ENCODE data around the gene ZNF577.

ZNF577 gene

GRCh38 chr19:51904331-51905165, 16.8 kb upstream of the ZNF577 start, which contains the start of gene ZNF649:
Gene ZNF649, minus strand, starts transcription at chr19:51905017. Its CDS starts 4,910 bp downstream, at chr19:51900107.
- H3K27ac Mint-ChIP-seq = peak within 1 kb of the TSS; percentile 97
- H3K36me3 Mint-ChIP-seq = peaks cover 67% of the 10 kb centered on the region
- CTCF ChIA-PET = no interaction called here
- peaks cover 71% of the 10 kb centered on the region for H3K9me3 Mint-ChIP-seq
- peaks cover 26% of the 10 kb centered on the region for H3K4me1 Mint-ChIP-seq
- H3K4me3 Mint-ChIP-seq = peak within 1 kb of the TSS; percentile 99
- peak; percentile 85 for DNase-seq
- H3K27me3 Mint-ChIP-seq = peaks cover 10% of the 10 kb centered on the region

- CTCF ChIA-PET = no interaction called here
- H3K27me3 Mint-ChIP-seq = peaks cover 10% of the 10 kb centered on the region
- H3K36me3 Mint-ChIP-seq = peaks cover 78% of the 10 kb centered on the region
- H3K27ac Mint-ChIP-seq = no peak overlapping the region
- H3K4me1 Mint-ChIP-seq = peaks cover 26% of the 10 kb centered on the region
- H3K4me3 Mint-ChIP-seq = peak overlapping the region; percentile 99
- no peak for DNase-seq
- peaks cover 64% of the 10 kb centered on the region for H3K9me3 Mint-ChIP-seq
Measured at GRCh38 chr19:51903192-51903591, 15.4 kb upstream of the ZNF577 start.

- Mint-ChIP-seq H3K4me1 (peaks cover 23% of the 10 kb centered on the region), H3K27me3 (peaks cover 7% of the 10 kb centered on the region), H3K9me3 (peaks cover 66% of the 10 kb centered on the region), H3K27ac (no peak overlapping the region), H3K36me3 (peaks cover 86% of the 10 kb centered on the region), H3K4me3 (no peak overlapping the region)
- CTCF ChIA-PET = interaction anchor here (0.7 to 1.3 kb wide), 2 partner anchors 21 to 24 kb away, joined by 3 read pairs; no protein-coding TSS in a partner anchor
- no peak for DNase-seq
Measured at GRCh38 chr19:51901860-51902259, 14.1 kb upstream of the ZNF577 start.

GRCh38 chr19:51891193-51891747, 3.5 kb upstream of the ZNF577 start:
- no peak for DNase-seq
- CTCF ChIA-PET = no interaction called here
- peaks cover 80% of the 10 kb centered on the region for H3K9me3 Mint-ChIP-seq

GRCh38 chr19:51889934-51890333, 2.2 kb upstream of the ZNF577 start:
- CTCF ChIA-PET = no interaction called here
- no peak overlapping the region for H3K4me3 Mint-ChIP-seq
- H3K27ac Mint-ChIP-seq = no peak overlapping the region
- no peak for DNase-seq
- H3K9me3 Mint-ChIP-seq = peaks cover 81% of the 10 kb centered on the region
- peaks cover 87% of the 10 kb centered on the region for H3K36me3 Mint-ChIP-seq
- no peaks in the 10 kb centered on the region for H3K27me3 Mint-ChIP-seq
- peaks cover 7% of the 10 kb centered on the region for H3K4me1 Mint-ChIP-seq

More at GRCh38 chr19:51891193-51891747, 3.5 kb upstream of the ZNF577 start:
- H3K27ac Mint-ChIP-seq = no peak overlapping the region
- H3K27me3 Mint-ChIP-seq = no peaks in the 10 kb centered on the region
- peaks cover 90% of the 10 kb centered on the region for H3K36me3 Mint-ChIP-seq
- no peak overlapping the region for H3K4me3 Mint-ChIP-seq
- H3K4me1 Mint-ChIP-seq = peaks cover 7% of the 10 kb centered on the region

GRCh38 chr19:51884713-51885112, 3.0 kb downstream of the ZNF577 start:
- peaks cover 63% of the 10 kb centered on the region for H3K36me3 Mint-ChIP-seq
- H3K27me3 Mint-ChIP-seq = no peaks in the 10 kb centered on the region
- no peak overlapping the region for H3K4me3 Mint-ChIP-seq
- peaks cover 74% of the 10 kb centered on the region for H3K9me3 Mint-ChIP-seq
- peaks cover 7% of the 10 kb centered on the region for H3K4me1 Mint-ChIP-seq
- no peak for DNase-seq
- CTCF ChIA-PET = no interaction called here
- H3K27ac Mint-ChIP-seq = no peak overlapping the region

- CTCF ChIA-PET = no interaction called here
- H3K4me1 Mint-ChIP-seq = peaks cover 1% of the 10 kb centered on the region
- no peak overlapping the region for H3K27ac Mint-ChIP-seq
- DNase-seq = no peak
- no peaks in the 10 kb centered on the region for H3K27me3 Mint-ChIP-seq
- peaks cover 65% of the 10 kb centered on the region for H3K9me3 Mint-ChIP-seq
- peaks cover 53% of the 10 kb centered on the region for H3K36me3 Mint-ChIP-seq
- no peak overlapping the region for H3K4me3 Mint-ChIP-seq
Measured at GRCh38 chr19:51882518-51882917, 5.2 kb downstream of the ZNF577 start.

GRCh38 chr19:51873097-51873496, 14.7 kb downstream of the ZNF577 start:
- H3K27me3 Mint-ChIP-seq = no peaks in the 10 kb centered on the region
- H3K4me1 Mint-ChIP-seq = no peaks in the 10 kb centered on the region
- CTCF ChIA-PET = no interaction called here
- no peak overlapping the region for H3K27ac Mint-ChIP-seq
- no peak overlapping the region for H3K4me3 Mint-ChIP-seq
- peaks cover 87% of the 10 kb centered on the region for H3K9me3 Mint-ChIP-seq
- no peak for DNase-seq
- H3K36me3 Mint-ChIP-seq = peaks cover 64% of the 10 kb centered on the region

GRCh38 chr19:51861870-51862622, 25.7 kb downstream of the ZNF577 start:
- no peak for DNase-seq
- peaks cover 65% of the 10 kb centered on the region for H3K9me3 Mint-ChIP-seq
- peaks cover 15% of the 10 kb centered on the region for H3K36me3 Mint-ChIP-seq
- no peaks in the 10 kb centered on the region for H3K27me3 Mint-ChIP-seq
- H3K4me3 Mint-ChIP-seq = no peak overlapping the region
- no peaks in the 10 kb centered on the region for H3K4me1 Mint-ChIP-seq
- CTCF ChIA-PET = no interaction called here
- H3K27ac Mint-ChIP-seq = no peak overlapping the region

- H3K27ac Mint-ChIP-seq = no peak overlapping the region
- no peak overlapping the region for H3K4me3 Mint-ChIP-seq
- DNase-seq = no peak
- no peaks in the 10 kb centered on the region for H3K4me1 Mint-ChIP-seq
- no peaks in the 10 kb centered on the region for H3K36me3 Mint-ChIP-seq
- H3K9me3 Mint-ChIP-seq = peaks cover 36% of the 10 kb centered on the region
- CTCF ChIA-PET = no interaction called here
- H3K27me3 Mint-ChIP-seq = no peaks in the 10 kb centered on the region
Measured at GRCh38 chr19:51837145-51837544, 50.6 kb downstream of the ZNF577 start.

GRCh38 chr19:51830274-51830673, 57.5 kb downstream of the ZNF577 start:
- Mint-ChIP-seq H3K9me3 (peaks cover 44% of the 10 kb centered on the region), H3K36me3 (no peaks in the 10 kb centered on the region)

GRCh38 chr19:51824281-51825005, 63.3 kb downstream of the ZNF577 start:
- Mint-ChIP-seq H3K27ac (no peak overlapping the region), H3K4me3 (no peak overlapping the region), H3K9me3 (peaks cover 61% of the 10 kb centered on the region), H3K4me1 (no peaks in the 10 kb centered on the region), H3K27me3 (no peaks in the 10 kb centered on the region), H3K36me3 (no peaks in the 10 kb centered on the region)
- CTCF ChIA-PET = no interaction called here
- DNase-seq = no peak

More at GRCh38 chr19:51830274-51830673, 57.5 kb downstream of the ZNF577 start:
- CTCF ChIA-PET = no interaction called here
- H3K4me3 Mint-ChIP-seq = no peak overlapping the region
- no peak for DNase-seq
- H3K4me1 Mint-ChIP-seq = no peaks in the 10 kb centered on the region
- no peak overlapping the region for H3K27ac Mint-ChIP-seq
- no peaks in the 10 kb centered on the region for H3K27me3 Mint-ChIP-seq

GRCh38 chr19:51822946-51823345, 64.8 kb downstream of the ZNF577 start:
- no peak overlapping the region for H3K27ac Mint-ChIP-seq
- H3K9me3 Mint-ChIP-seq = peaks cover 61% of the 10 kb centered on the region
- H3K4me3 Mint-ChIP-seq = no peak overlapping the region
- no peaks in the 10 kb centered on the region for H3K27me3 Mint-ChIP-seq
- DNase-seq = no peak
- no peaks in the 10 kb centered on the region for H3K36me3 Mint-ChIP-seq
- no peaks in the 10 kb centered on the region for H3K4me1 Mint-ChIP-seq
- CTCF ChIA-PET = no interaction called here

GRCh38 chr19:51822325-51822724, 65.4 kb downstream of the ZNF577 start:
- H3K9me3 Mint-ChIP-seq = peaks cover 59% of the 10 kb centered on the region
- H3K36me3 Mint-ChIP-seq = no peaks in the 10 kb centered on the region
- CTCF ChIA-PET = no interaction called here
- H3K27me3 Mint-ChIP-seq = no peaks in the 10 kb centered on the region
- no peak overlapping the region for H3K4me3 Mint-ChIP-seq
- H3K27ac Mint-ChIP-seq = no peak overlapping the region
- no peaks in the 10 kb centered on the region for H3K4me1 Mint-ChIP-seq
- no peak for DNase-seq
